Rectal smooth muscle tissue (tissue), 1 donor: ENCODE data around the gene CEND1.

Source experiments
- H3K27ac ChIP-seq: one replicate; pipeline ENCODE4 v1.7.0; 2013; ENCODE audit warnings: low read depth, low read length, inconsistent platforms
- H3K27me3 ChIP-seq: one replicate; pipeline ENCODE4 v1.7.0; 2013; ENCODE audit warnings: low read length; ENCODE audit not compliant: control insufficient read depth, insufficient read depth
- H3K36me3 ChIP-seq: one replicate; pipeline ENCODE4 v1.7.0; 2013; ENCODE audit warnings: low read length; ENCODE audit not compliant: control insufficient read depth, insufficient read depth
- H3K4me1 ChIP-seq: one replicate; pipeline ENCODE4 v1.7.0; 2013; ENCODE audit warnings: low read length; ENCODE audit not compliant: control insufficient read depth, insufficient read depth
- H3K4me3 ChIP-seq: one replicate; pipeline ENCODE4 v1.7.0; 2013; ENCODE audit warnings: low read length
- H3K9ac ChIP-seq: one replicate; pipeline ENCODE4 v1.7.0; 2013; ENCODE audit warnings: low read length

Gene CEND1

DNA sequence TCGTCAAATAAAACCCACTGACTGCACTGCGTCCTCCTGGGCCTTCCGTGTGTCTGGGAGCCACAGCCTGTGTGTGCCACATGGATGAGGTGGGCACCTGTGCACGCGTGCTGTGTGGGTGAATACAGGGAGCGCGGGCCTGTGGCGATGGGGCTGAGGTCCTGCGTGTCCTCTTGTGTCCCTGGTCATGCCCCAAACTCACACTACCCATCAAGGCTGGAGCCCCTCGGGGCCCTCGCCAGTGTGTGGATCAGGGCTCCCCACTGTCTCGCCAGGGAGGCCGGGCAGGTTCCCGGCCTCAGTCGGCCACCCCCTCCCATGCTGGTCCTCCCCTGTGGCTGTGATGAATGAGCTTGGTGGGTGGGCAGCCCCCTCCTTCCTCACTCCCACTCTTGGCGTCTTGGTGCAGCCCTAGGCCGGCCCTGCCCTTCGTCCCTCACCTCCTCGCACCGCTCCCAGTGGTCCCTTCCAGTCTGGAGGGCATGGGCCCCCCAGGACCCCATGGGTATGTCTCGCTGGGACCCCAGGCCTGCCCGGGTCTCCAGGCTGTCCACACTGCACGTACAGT is 42.2 kb upstream of the CEND1 start:
- Histone ChIP-seq H3K27me3 (peaks cover 34% of the 10 kb centered on the region), H3K4me3 (peak overlapping the region; percentile 61), H3K9ac (peak overlapping the region; percentile 10), H3K36me3 (peaks cover 11% of the 10 kb centered on the region), H3K27ac (no peak overlapping the region), H3K4me1 (peaks cover 23% of the 10 kb centered on the region)

- Histone ChIP-seq H3K4me1 (peaks cover 23% of the 10 kb centered on the region), H3K27me3 (peaks cover 34% of the 10 kb centered on the region), H3K27ac (no peak overlapping the region)
These were observed 41.4 kb upstream of the CEND1 start for GRCh38 chr11:831118-831864.

DNA sequence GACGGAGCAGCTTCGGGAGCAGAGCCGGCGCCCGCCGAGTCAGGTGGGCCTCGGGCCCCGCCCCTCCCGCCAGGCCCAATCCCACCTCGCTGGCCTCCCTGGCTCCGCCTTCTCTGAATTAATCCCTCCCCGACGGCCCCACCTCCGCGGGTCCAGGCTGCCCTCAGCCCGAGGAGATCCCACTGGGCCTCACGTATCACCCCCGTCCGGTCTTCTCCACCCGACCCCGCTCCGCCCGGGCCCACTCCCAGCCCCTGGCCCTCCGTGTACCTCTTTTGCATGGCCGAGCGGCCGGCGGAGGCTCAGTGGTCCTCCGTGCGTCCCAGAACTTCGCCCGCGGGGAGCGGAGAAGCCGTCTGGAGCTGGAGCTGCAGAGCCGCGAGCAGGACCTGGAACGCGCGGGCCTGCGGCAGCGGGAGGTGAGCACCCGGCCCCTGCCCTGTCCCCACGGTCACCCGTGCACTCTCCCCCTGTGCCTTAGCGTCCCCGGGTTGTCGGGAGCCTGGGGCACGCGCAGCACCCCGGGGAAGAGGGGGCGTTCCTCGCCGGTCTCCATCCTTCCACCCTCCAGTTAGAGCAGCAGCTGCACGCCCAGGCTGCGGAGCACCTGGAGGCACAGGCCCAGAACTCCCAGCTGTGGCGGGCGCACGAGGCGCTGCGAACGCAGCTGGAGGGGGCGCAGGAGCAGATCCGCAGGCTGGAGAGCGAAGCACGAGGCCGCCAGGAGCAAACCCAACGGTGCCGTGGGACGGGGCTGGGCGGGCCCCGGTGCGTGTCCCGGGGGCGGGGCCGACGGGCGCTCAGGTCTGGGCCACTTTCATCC is 40.6 kb upstream of the CEND1 start:
- Histone ChIP-seq H3K4me3 (peak overlapping the region; percentile 40), H3K9ac (no peak overlapping the region), H3K36me3 (no peaks in the 10 kb centered on the region), H3K4me1 (peaks cover 23% of the 10 kb centered on the region), H3K27ac (no peak overlapping the region), H3K27me3 (peaks cover 34% of the 10 kb centered on the region)

More at GRCh38 chr11:831118-831864, 41.4 kb upstream of the CEND1 start:
- Histone ChIP-seq H3K4me3 (no peak overlapping the region), H3K36me3 (peaks cover 3% of the 10 kb centered on the region), H3K9ac (no peak overlapping the region)

GRCh38 chr11:829847-830294 is 40.0 kb upstream of the CEND1 start:
- Histone ChIP-seq H3K27ac (no peak overlapping the region), H3K27me3 (peaks cover 34% of the 10 kb centered on the region), H3K36me3 (peaks cover 4% of the 10 kb centered on the region), H3K9ac (no peak overlapping the region), H3K4me1 (peaks cover 20% of the 10 kb centered on the region), H3K4me3 (peak overlapping the region; percentile 40)

GRCh38 chr11:829176-829846 is 39.4 kb upstream of the CEND1 start:
- H3K27ac ChIP-seq = no peak overlapping the region
- H3K4me3 ChIP-seq = peak overlapping the region; percentile 40
- peaks cover 15% of the 10 kb centered on the region for H3K4me1 ChIP-seq
- no peak overlapping the region for H3K9ac ChIP-seq
- peaks cover 7% of the 10 kb centered on the region for H3K36me3 ChIP-seq
- peaks cover 34% of the 10 kb centered on the region for H3K27me3 ChIP-seq

GRCh38 chr11:828506-829175 is 38.8 kb upstream of the CEND1 start:
- Histone ChIP-seq H3K9ac (no peak overlapping the region), H3K4me3 (peak overlapping the region; percentile 40), H3K27me3 (peaks cover 34% of the 10 kb centered on the region), H3K27ac (no peak overlapping the region), H3K4me1 (peaks cover 9% of the 10 kb centered on the region), H3K36me3 (peaks cover 10% of the 10 kb centered on the region)

GRCh38 chr11:827897-828192 is 38.0 kb upstream of the CEND1 start, which contains the start of gene CRACR2B:
Gene CRACR2B (plus strand): TSS chr11:827919. CDS start chr11:828608, 689 bp downstream.
- H3K4me1 ChIP-seq = peaks cover 6% of the 10 kb centered on the region
- H3K4me3 ChIP-seq = peak within 1 kb of the TSS; percentile 59
- no peak within 1 kb of the TSS for H3K27ac ChIP-seq
- peaks cover 34% of the 10 kb centered on the region for H3K27me3 ChIP-seq
- no peak within 1 kb of the TSS for H3K9ac ChIP-seq
- peaks cover 10% of the 10 kb centered on the region for H3K36me3 ChIP-seq

DNA sequence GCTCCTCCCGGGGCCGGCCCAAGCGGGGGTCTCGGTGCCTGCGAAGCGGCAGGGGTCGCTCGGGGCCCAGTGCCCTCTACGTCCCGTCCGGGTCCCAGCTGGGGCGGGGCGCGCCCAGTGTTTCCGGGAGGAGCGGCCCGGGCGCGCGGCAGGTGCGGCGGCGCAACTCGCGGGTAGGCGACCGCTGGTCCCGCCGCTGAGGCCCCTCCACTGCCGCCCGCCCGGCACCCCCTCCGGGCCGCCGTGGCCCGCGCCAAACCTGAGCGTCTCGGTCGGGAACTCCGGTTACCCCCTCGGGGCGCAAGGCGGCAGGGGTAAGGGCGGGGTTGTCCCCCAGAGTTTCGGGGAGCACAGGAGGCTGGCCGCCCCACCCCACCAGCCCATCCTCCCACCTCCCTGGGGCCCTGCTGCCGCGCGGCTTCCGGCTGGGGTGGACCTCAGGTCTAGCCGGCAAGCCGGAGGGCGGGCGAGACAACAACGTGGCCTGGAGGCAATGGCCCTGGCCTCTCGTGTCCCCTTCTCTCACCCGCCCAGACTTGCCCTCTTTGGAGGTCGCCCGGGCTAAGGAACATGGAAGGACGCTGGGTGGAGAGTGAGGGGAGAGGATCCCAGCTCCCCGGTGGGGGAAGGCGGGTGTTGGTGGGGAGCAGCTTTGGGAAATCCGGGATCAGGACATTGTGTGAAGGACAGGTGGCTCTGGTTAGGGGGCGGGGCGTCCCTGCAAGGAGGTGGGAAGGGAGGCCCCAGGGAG is 37.4 kb upstream of the CEND1 start:
- Histone ChIP-seq H3K36me3 (peaks cover 13% of the 10 kb centered on the region), H3K27ac (no peak overlapping the region), H3K9ac (no peak overlapping the region), H3K4me1 (peaks cover 6% of the 10 kb centered on the region), H3K27me3 (peaks cover 34% of the 10 kb centered on the region), H3K4me3 (peak overlapping the region; percentile 59)

DNA sequence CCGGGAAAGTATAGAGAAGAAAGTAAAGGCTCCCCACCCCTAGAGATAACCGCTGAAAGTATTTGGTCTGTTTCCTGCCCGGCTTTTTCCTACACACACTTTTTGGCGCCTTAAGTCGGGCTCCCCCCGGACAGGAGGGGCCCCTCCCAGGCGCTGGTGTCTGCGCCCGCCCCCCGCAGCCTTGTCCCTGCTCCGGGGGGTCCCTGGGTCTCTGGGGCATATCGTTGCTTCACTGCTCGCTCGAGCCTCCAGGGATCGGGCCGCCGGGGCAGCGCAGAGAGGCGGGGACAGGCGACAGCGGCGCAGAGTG is 36.9 kb upstream of the CEND1 start:
- H3K9ac ChIP-seq = no peak overlapping the region
- peaks cover 13% of the 10 kb centered on the region for H3K36me3 ChIP-seq
- H3K27me3 ChIP-seq = peaks cover 34% of the 10 kb centered on the region
- H3K4me1 ChIP-seq = peaks cover 6% of the 10 kb centered on the region
- H3K4me3 ChIP-seq = peak overlapping the region; percentile 59
- no peak overlapping the region for H3K27ac ChIP-seq

- Histone ChIP-seq H3K9ac (no peak overlapping the region), H3K27ac (no peak overlapping the region), H3K27me3 (peaks cover 28% of the 10 kb centered on the region), H3K4me1 (peaks cover 10% of the 10 kb centered on the region), H3K4me3 (no peak overlapping the region), H3K36me3 (peaks cover 13% of the 10 kb centered on the region)
These were observed 36.3 kb upstream of the CEND1 start for GRCh38 chr11:826227-826621.

GRCh38 chr11:825366-826226 is 35.7 kb upstream of the CEND1 start:
- no peak overlapping the region for H3K27ac ChIP-seq
- peaks cover 24% of the 10 kb centered on the region for H3K27me3 ChIP-seq
- peaks cover 16% of the 10 kb centered on the region for H3K4me1 ChIP-seq
- no peak overlapping the region for H3K4me3 ChIP-seq
- H3K9ac ChIP-seq = no peak overlapping the region
- H3K36me3 ChIP-seq = peaks cover 13% of the 10 kb centered on the region
